A549 (cell line): ENCODE data around the gene FTSJ1.

Source experiments
- CHD2 ChIP-seq: fragments of 150-350 bp; IDR thresholded peaks from 2 replicates; pipeline ENCODE4 v1.6.1; 2014; ENCODE audit warnings: low read length; ENCODE audit not compliant: partially characterized antibody
- CHD4 ChIP-seq: fragments of 200-600 bp; sonication (generic); IDR thresholded peaks from 2 replicates; pipeline ENCODE4 v1.6.1; 2016; ENCODE audit warnings: antibody characterized with exemption, mild to moderate bottlenecking, borderline replicate concordance
- EP300 ChIP-seq, 2 experiments: fragments of >200 bp; sonication (Bioruptor Twin); formaldehyde crosslinking; IDR thresholded peaks; 2 replicates in 1 of 2; 3 replicates in 1 of 2; pipeline ENCODE4 v1.6.1; 2016 to 2017
- ESRRA ChIP-seq: fragments of 150-350 bp; IDR thresholded peaks from 2 replicates; pipeline ENCODE4 v1.6.1; 2014; ENCODE audit warnings: mild to moderate bottlenecking, low read length, borderline replicate concordance
- MAZ ChIP-seq: fragments of 150-350 bp; IDR thresholded peaks from 2 replicates; pipeline ENCODE4 v1.6.1; 2014; ENCODE audit warnings: antibody characterized with exemption, low read depth, low read length, borderline replicate concordance
- NR3C1 ChIP-seq: fragments of >200 bp; sonication (Bioruptor Twin); formaldehyde crosslinking; IDR thresholded peaks from 3 replicates; pipeline ENCODE4 v1.6.1; 2017
- PHF8 ChIP-seq: fragments of 200-600 bp; sonication (generic); IDR thresholded peaks from 2 replicates; pipeline ENCODE4 v1.6.1; 2016; ENCODE audit warnings: low read depth, mild to moderate bottlenecking, antibody characterized with exemption, moderate library complexity, borderline replicate concordance
- POLR2A ChIP-seq: IDR thresholded peaks from 2 replicates; pipeline ENCODE4 v1.6.1; 2012; ENCODE audit warnings: mild to moderate bottlenecking, low read length
- RFX5 ChIP-seq: fragments of 450-650 bp; IDR thresholded peaks from 2 replicates; pipeline ENCODE4 v1.7.1; 2014; ENCODE audit warnings: antibody characterized with exemption, mild to moderate bottlenecking, moderate library complexity
- TFCP2L1 ChIP-seq: fragments of 250-450 bp; sonication (Bioruptor Pico); IDR thresholded peaks from 2 replicates; pipeline ENCODE4 v1.5.0; 2021; ENCODE audit warnings: mild to moderate bottlenecking
- ZFP36 ChIP-seq: fragments of 450-650 bp; IDR thresholded peaks from 2 replicates; pipeline ENCODE4 v1.6.1; 2014; ENCODE audit warnings: borderline replicate concordance; ENCODE audit not compliant: partially characterized antibody
- TF ChIP-seq, protein P1 (sequence below): fragments of >200 bp; sonication (Bioruptor Twin); formaldehyde crosslinking; IDR thresholded peaks from 3 replicates; pipeline ENCODE4 v1.5.1; 2016
- TF ChIP-seq, protein P2 (sequence below): fragments of >200 bp; sonication (Bioruptor Twin); formaldehyde crosslinking; IDR thresholded peaks from 3 replicates; pipeline ENCODE4 v1.6.1; 2016
- TF ChIP-seq, protein P3 (sequence below): fragments of 200-600 bp; sonication (generic); IDR thresholded peaks from 2 replicates; pipeline ENCODE4 v1.6.1; 2016; ENCODE audit warnings: antibody characterized with exemption, mild to moderate bottlenecking, moderate library complexity

DNA sequence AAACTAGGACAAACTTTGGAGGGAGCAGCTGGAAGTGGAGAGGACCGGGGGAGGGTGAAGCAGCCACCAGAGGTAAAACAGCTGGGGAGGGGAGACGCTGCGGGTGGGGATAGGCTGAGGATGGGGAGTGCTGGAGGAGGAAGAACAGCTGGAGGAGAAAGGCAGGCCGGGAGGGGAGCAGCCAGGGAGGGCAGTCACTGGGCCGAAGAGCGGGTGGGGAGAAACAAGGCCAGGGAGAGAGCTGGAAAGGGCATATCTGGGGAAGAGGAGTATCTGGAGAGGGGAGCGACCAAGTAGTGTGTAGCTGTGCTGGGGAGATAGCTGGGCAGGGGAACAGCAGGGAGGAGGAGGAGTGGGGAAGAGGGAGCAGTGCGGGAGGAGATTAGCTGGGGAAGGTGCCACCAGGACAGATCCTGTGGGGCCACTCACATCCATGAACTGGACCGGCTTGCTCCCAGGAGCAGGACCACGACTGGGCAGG is 8.7 kb upstream of the FTSJ1 start:
- TF ChIP-seq, protein P1, sequence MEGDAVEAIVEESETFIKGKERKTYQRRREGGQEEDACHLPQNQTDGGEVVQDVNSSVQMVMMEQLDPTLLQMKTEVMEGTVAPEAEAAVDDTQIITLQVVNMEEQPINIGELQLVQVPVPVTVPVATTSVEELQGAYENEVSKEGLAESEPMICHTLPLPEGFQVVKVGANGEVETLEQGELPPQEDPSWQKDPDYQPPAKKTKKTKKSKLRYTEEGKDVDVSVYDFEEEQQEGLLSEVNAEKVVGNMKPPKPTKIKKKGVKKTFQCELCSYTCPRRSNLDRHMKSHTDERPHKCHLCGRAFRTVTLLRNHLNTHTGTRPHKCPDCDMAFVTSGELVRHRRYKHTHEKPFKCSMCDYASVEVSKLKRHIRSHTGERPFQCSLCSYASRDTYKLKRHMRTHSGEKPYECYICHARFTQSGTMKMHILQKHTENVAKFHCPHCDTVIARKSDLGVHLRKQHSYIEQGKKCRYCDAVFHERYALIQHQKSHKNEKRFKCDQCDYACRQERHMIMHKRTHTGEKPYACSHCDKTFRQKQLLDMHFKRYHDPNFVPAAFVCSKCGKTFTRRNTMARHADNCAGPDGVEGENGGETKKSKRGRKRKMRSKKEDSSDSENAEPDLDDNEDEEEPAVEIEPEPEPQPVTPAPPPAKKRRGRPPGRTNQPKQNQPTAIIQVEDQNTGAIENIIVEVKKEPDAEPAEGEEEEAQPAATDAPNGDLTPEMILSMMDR: no peak
- TF ChIP-seq NR3C1: no peak
- no peak for TF ChIP-seq CHD2
- no peak for TF ChIP-seq EP300 (IDR thresholded peaks at IDR 0.05)
- TF ChIP-seq ZFP36: no peak
- TF ChIP-seq POLR2A: no peak
- TF ChIP-seq, protein P2, sequence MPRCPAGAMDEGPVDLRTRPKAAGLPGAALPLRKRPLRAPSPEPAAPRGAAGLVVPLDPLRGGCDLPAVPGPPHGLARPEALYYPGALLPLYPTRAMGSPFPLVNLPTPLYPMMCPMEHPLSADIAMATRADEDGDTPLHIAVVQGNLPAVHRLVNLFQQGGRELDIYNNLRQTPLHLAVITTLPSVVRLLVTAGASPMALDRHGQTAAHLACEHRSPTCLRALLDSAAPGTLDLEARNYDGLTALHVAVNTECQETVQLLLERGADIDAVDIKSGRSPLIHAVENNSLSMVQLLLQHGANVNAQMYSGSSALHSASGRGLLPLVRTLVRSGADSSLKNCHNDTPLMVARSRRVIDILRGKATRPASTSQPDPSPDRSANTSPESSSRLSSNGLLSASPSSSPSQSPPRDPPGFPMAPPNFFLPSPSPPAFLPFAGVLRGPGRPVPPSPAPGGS: no peak
- no peak for TF ChIP-seq ESRRA
- no peak for TF ChIP-seq PHF8
- no peak for TF ChIP-seq MAZ
- no peak for TF ChIP-seq TFCP2L1 (CRISPR knock-in tag)
- TF ChIP-seq, protein P3, sequence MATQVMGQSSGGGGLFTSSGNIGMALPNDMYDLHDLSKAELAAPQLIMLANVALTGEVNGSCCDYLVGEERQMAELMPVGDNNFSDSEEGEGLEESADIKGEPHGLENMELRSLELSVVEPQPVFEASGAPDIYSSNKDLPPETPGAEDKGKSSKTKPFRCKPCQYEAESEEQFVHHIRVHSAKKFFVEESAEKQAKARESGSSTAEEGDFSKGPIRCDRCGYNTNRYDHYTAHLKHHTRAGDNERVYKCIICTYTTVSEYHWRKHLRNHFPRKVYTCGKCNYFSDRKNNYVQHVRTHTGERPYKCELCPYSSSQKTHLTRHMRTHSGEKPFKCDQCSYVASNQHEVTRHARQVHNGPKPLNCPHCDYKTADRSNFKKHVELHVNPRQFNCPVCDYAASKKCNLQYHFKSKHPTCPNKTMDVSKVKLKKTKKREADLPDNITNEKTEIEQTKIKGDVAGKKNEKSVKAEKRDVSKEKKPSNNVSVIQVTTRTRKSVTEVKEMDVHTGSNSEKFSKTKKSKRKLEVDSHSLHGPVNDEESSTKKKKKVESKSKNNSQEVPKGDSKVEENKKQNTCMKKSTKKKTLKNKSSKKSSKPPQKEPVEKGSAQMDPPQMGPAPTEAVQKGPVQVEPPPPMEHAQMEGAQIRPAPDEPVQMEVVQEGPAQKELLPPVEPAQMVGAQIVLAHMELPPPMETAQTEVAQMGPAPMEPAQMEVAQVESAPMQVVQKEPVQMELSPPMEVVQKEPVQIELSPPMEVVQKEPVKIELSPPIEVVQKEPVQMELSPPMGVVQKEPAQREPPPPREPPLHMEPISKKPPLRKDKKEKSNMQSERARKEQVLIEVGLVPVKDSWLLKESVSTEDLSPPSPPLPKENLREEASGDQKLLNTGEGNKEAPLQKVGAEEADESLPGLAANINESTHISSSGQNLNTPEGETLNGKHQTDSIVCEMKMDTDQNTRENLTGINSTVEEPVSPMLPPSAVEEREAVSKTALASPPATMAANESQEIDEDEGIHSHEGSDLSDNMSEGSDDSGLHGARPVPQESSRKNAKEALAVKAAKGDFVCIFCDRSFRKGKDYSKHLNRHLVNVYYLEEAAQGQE: no peak
- TF ChIP-seq RFX5: no peak
- TF ChIP-seq CHD4: no peak
